ENCODE data around the gene GPC6.

DNA sequence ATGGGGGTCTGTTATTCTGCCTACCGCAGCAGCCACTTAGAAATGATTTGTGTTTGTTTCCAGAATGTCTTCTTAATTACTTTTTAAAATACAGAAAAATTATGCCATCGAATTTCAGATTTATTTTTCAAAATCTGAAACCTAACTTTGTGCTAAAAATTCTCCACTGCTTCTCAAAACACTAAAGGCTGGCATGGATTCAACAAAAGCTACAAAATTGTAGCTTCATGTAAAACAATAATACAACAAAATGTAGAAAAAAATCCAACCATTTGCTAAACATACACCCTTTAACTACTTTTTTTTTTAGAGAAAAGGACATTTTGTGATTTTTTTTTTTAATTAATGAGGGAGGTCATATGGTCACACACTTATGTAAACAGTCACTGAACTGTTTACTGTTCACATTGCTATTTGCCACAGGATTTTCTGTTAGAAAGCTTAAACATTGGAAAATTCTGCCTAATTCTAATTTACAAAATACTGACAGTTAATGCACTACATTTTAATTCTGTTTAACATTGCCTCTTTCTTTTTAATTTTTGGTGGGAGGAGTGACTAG lies 646.3 kb downstream of the GPC6 start:
- TF ChIP-seq, protein P1, sequence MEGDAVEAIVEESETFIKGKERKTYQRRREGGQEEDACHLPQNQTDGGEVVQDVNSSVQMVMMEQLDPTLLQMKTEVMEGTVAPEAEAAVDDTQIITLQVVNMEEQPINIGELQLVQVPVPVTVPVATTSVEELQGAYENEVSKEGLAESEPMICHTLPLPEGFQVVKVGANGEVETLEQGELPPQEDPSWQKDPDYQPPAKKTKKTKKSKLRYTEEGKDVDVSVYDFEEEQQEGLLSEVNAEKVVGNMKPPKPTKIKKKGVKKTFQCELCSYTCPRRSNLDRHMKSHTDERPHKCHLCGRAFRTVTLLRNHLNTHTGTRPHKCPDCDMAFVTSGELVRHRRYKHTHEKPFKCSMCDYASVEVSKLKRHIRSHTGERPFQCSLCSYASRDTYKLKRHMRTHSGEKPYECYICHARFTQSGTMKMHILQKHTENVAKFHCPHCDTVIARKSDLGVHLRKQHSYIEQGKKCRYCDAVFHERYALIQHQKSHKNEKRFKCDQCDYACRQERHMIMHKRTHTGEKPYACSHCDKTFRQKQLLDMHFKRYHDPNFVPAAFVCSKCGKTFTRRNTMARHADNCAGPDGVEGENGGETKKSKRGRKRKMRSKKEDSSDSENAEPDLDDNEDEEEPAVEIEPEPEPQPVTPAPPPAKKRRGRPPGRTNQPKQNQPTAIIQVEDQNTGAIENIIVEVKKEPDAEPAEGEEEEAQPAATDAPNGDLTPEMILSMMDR (IDR thresholded peaks at IDR 0.05 in 8 of 11, conservative IDR thresholded peaks at IDR 0.05 in 3 of 11): no peak
- no peak for TF ChIP-seq POLR2A (IDR thresholded peaks at IDR 0.05)
